ENCODE results near the gene ANKS1A. TPM values are rescaled to one million over a fixed set of nuclear protein-coding genes. Genes with fewer than 3 reads are reported as not detected.

The ANKS1A gene
- total and polyA plus RNA-seq, 3 donors from 2014 or later, result 44.2 to 96.9 (median 95.9) TPM

DNA sequence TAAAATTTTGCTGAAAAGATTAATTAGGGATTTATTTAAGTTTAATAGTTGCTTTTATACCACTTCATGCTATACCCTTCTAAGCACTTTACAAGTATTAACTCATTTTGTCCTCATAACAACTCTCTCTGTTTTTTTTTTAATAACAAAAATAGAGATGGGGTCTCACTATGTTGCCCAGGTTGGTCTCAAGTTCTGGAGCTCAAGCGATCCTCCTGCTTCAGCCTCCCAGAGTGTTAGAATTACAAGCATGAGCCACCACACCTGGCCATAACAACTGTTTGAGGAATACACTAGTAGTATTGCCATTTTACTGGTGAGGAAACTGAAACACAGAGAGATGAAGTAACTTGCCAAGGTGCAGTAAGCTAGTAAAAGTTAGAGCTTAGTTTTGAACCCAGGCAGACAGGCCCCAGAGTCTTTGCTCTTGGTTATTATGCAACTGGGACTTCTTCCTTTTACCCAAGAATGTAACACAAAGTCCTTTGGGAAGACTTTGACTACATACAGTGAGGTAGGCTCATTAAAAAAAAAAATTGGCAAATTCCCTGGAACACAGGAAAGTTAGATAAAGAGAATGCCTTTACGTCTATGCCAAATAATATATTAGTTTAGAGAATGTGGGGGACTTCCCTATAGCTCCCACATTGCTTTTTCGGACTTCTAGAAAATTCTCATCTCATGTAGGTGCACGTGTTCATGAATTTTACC lies 11.4 kb downstream of the ANKS1A start:
- peaks cover 50% of the 10 kb centered on the region for H3K4me1 ChIP-seq
- intact Hi-C loops (cut with DNase I; ENCODE audit: low total_unique reads), result no loop called here
- H3K36me3 ChIP-seq (ENCODE audit: low read depth, missing control alignments), result no peaks in the 10 kb centered on the region
- H3K27ac ChIP-seq, result peak overlapping the region in 1 of 2 donors; percentile 38
- no peak for DNase-seq
- H3K4me3 ChIP-seq, result no peak overlapping the region
- no peaks in the 10 kb centered on the region for H3K9me3 ChIP-seq
- no peaks in the 10 kb centered on the region for H3K27me3 ChIP-seq
- 54 to 70% methylated on average over 4 of the region's 4 CpGs for WGBS, 2 donors
- TF ChIP-seq, protein P1, sequence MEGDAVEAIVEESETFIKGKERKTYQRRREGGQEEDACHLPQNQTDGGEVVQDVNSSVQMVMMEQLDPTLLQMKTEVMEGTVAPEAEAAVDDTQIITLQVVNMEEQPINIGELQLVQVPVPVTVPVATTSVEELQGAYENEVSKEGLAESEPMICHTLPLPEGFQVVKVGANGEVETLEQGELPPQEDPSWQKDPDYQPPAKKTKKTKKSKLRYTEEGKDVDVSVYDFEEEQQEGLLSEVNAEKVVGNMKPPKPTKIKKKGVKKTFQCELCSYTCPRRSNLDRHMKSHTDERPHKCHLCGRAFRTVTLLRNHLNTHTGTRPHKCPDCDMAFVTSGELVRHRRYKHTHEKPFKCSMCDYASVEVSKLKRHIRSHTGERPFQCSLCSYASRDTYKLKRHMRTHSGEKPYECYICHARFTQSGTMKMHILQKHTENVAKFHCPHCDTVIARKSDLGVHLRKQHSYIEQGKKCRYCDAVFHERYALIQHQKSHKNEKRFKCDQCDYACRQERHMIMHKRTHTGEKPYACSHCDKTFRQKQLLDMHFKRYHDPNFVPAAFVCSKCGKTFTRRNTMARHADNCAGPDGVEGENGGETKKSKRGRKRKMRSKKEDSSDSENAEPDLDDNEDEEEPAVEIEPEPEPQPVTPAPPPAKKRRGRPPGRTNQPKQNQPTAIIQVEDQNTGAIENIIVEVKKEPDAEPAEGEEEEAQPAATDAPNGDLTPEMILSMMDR (IDR thresholded peaks at IDR 0.05), result no peak
- no peak for TF ChIP-seq POLR2A (IDR thresholded peaks at IDR 0.05)

DNA sequence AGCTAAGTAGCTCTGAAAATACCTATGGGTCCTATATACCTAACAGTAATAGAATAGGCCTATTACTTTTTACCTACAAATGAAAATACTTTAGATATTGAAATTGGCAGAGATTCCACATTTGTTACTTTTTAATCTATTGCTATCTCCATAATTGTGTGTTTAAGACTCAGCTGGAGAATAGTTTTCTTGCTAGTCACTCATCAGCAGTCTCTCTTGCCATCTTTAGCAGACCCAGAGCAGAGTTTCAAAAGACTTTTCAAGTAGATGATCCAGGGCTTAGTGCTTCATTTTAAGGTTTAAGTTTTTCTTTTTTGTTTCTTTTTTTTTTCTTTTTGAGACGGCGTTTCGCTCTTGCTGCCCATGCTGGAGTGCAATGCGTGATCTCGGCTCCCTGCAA lies 12.9 kb downstream of the ANKS1A start:
- Histone ChIP-seq H3K36me3 (ENCODE audit: low read depth, missing control alignments) (no peaks in the 10 kb centered on the region), H3K4me3 (no peak overlapping the region), H3K9me3 (no peaks in the 10 kb centered on the region), H3K27ac (peak overlapping the region in 1 of 2 donors; percentile 38), H3K27me3 (no peaks in the 10 kb centered on the region), H3K4me1 (peaks cover 50% of the 10 kb centered on the region)
- 53 to 98% methylated on average over 5 of the region's 5 CpGs for WGBS, 2 donors
- intact Hi-C loops (cut with DNase I; ENCODE audit: low total_unique reads), result no loop called here
- DNase-seq, result no peak
- TF ChIP-seq POLR2A (IDR thresholded peaks at IDR 0.05), result no peak
- TF ChIP-seq, protein P1 (IDR thresholded peaks at IDR 0.05), result no peak

DNA sequence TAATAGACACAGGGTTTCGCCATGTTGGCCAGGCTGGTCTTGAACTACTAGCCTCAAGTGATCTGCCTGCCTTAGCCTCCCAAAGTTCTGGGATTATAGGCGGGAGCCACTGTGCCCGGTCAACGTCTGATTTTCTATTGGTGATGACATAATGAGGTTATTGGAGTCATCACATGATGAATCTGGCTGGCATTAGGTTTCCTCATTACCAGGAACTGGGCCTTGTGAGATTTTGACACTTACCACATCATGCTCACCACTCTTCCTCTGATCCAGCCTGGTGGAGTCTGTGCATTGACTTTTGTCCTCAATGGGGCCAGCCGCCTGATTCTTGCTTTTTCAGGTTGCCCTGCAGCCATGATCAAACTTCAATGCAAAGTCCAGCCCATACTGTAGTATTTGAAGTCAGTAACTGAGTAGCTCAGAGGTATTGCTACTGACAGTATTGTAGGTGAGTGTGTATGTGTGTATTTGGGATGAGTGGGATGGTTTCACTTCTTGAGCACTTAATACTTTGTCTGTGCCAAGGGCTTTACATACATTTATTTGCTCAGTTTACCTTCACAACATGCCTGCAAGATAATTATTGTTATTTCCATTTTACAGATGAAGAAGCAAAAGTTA lies 16.0 kb downstream of the ANKS1A start:
- no peak for DNase-seq
- no peaks in the 10 kb centered on the region for H3K9me3 ChIP-seq
- no peak overlapping the region for H3K4me3 ChIP-seq
- no peak overlapping the region for H3K27ac ChIP-seq
- H3K4me1 ChIP-seq, result peaks cover 47% of the 10 kb centered on the region
- intact Hi-C loops (cut with DNase I; ENCODE audit: low total_unique reads), result no loop called here
- WGBS, 2 donors, result 91 to 93% methylated on average over 5 of the region's 5 CpGs
- H3K27me3 ChIP-seq, result no peaks in the 10 kb centered on the region
- TF ChIP-seq POLR2A (IDR thresholded peaks at IDR 0.05), result no peak
- TF ChIP-seq, protein P1 (IDR thresholded peaks at IDR 0.05), result no peak
- no peaks in the 10 kb centered on the region for H3K36me3 ChIP-seq (ENCODE audit: low read depth, missing control alignments)

DNA sequence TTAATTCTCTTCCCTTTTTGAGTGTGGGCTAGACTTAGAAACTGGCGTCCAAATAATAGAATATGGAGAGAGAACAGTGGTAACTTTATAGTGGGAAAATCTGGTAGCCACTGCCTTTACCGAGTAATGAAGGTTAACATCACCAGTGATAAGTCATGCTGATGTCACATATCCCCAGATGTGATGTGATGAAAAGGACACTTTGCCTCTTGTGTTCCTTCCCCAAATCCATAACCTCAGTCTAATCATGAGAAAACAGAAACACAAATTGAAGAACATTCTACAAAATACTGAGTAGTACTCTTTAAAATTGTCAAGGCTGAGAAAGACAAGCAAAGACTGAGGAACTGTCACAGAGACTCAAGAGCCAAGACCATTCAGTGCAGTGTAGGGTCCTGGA lies 17.8 kb downstream of the ANKS1A start:
- H3K27ac ChIP-seq, result no peak overlapping the region
- no peaks in the 10 kb centered on the region for H3K36me3 ChIP-seq (ENCODE audit: low read depth, missing control alignments)
- H3K4me1 ChIP-seq, result peaks cover 38% of the 10 kb centered on the region
- WGBS, 2 donors, result 72 to 75% methylated on average over 2 of the region's 2 CpGs
- DNase-seq, result no peak
- no peaks in the 10 kb centered on the region for H3K27me3 ChIP-seq
- H3K4me3 ChIP-seq, result no peak overlapping the region
- no peaks in the 10 kb centered on the region for H3K9me3 ChIP-seq
- TF ChIP-seq, protein P1 (IDR thresholded peaks at IDR 0.05), result no peak
- TF ChIP-seq POLR2A (IDR thresholded peaks at IDR 0.05), result no peak
- intact Hi-C loops (cut with DNase I; ENCODE audit: low total_unique reads), result no loop called here

Measured in testis (tissue), 3 donors.